NCI-H2171 treated with DMSO at 0.1 percent for 48 hours (cell line): Measurements from ENCODE around the gene OR2A1.
"Not testable (repeated sequence)": the region's sequence is repeated elsewhere in the genome, so short reads cannot be mapped to it uniquely, and the experiment has no call there.

Experiments
- DNase-seq: peaks from one replicate; lab custom pipeline; 2025; lab: John Stamatoyannopoulos, UW

The OR2A1 gene

GRCh38 chr7:144325868-144326267, 13.6 kb downstream of the OR2A1 start:
- not testable (repeated sequence) for DNase-seq

GRCh38 chr7:144330044-144330443, 17.8 kb downstream of the OR2A1 start:
- DNase-seq, result not testable (repeated sequence)

GRCh38 chr7:144331221-144331995, 19.2 kb downstream of the OR2A1 start:
- not testable (repeated sequence) for DNase-seq

GRCh38 chr7:144331996-144332288, 19.7 kb downstream of the OR2A1 start:
- DNase-seq, result not testable (repeated sequence)

GRCh38 chr7:144348625-144349024, 36.4 kb downstream of the OR2A1 start:
- not testable (repeated sequence) for DNase-seq

GRCh38 chr7:144351667-144352066, 39.4 kb downstream of the OR2A1 start:
- not testable (repeated sequence) for DNase-seq

- DNase-seq, result not testable (repeated sequence)
Measured at GRCh38 chr7:144355176-144355822, 43.1 kb downstream of the OR2A1 start, which contains the start of gene ARHGEF5. TSS of gene ARHGEF5 (plus strand) at chr7:144355402. CDS start at chr7:144362670, 7,268 bp downstream.

GRCh38 chr7:144356185-144356584, 44.0 kb downstream of the OR2A1 start:
- not testable (repeated sequence) for DNase-seq

- not testable (repeated sequence) for DNase-seq
Measured at GRCh38 chr7:144356860-144357259, 44.6 kb downstream of the OR2A1 start.

GRCh38 chr7:144362061-144362460, 49.8 kb downstream of the OR2A1 start:
- DNase-seq, result not testable (repeated sequence)

- not testable (repeated sequence) for DNase-seq
Measured at GRCh38 chr7:144365523-144365922, 53.3 kb downstream of the OR2A1 start.

- DNase-seq, result not testable (repeated sequence)
Measured at GRCh38 chr7:144367250-144367649, 55.0 kb downstream of the OR2A1 start.

GRCh38 chr7:144369221-144369620, 57.0 kb downstream of the OR2A1 start:
- DNase-seq, result not testable (repeated sequence)
